ENCODE data around the gene HUNK. TPM values are rescaled to one million over a fixed set of nuclear protein-coding genes. Genes with fewer than 3 reads are reported as not detected.
A peak's percentile ranks its signal among the peaks of the same experiment; 100 is the strongest.

The HUNK gene
- total RNA-seq, 1 donor from 2014 or later = 29.1 TPM

- H3K36me3 Mint-ChIP-seq (ENCODE audit: low read depth) = peaks cover 20% of the 10 kb centered on the region
- no peak for TF ChIP-seq CTCF (conservative IDR thresholded peaks at IDR 0.05)
- H3K4me3 Mint-ChIP-seq = no peak overlapping the region
- H3K27ac Mint-ChIP-seq (ENCODE audit: unreplicated experiment) = peak overlapping the region; percentile 8
- DNase-seq (ENCODE audit: low read depth, low spot score) = no peak
- peaks cover 5% of the 10 kb centered on the region for H3K4me1 Mint-ChIP-seq
- no peaks in the 10 kb centered on the region for H3K27me3 Mint-ChIP-seq (ENCODE audit: low read depth)
- H3K9me3 Mint-ChIP-seq = no peaks in the 10 kb centered on the region
Observed at GRCh38 chr21:31972622-31973021, 99.8 kb downstream of the HUNK start.

DNA sequence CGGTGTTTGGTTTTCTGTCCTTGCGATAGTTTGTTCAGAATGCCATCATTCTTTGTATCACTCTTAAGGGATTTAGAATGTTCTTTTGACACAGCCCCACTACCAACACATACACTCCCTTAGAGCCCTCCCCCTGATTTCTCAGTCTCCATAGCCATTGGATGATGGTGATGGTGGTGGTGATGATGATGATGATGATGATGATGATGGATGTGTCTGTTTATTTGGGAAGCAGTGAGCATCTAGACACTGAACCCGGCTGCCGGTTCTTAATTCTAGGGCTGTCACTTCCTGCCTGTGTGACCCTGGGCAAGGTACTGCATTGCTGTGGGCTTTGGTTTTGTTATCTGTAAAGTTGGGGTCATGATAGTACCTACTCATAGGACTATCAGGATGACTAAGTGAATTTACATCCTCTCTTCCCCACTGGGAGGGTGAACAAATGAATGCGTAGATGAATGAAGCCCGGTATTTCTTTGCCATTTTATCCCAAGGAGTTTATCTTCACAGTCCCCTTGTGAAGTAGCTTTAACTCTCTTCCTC is 100.7 kb downstream of the HUNK start:
- H3K9me3 Mint-ChIP-seq = no peaks in the 10 kb centered on the region
- TF ChIP-seq CTCF (conservative IDR thresholded peaks at IDR 0.05) = no peak
- H3K4me1 Mint-ChIP-seq = peaks cover 4% of the 10 kb centered on the region
- H3K27ac Mint-ChIP-seq (ENCODE audit: unreplicated experiment) = peak overlapping the region; percentile 30
- DNase-seq (ENCODE audit: low read depth, low spot score) = no peak
- H3K36me3 Mint-ChIP-seq (ENCODE audit: low read depth) = peaks cover 23% of the 10 kb centered on the region
- no peaks in the 10 kb centered on the region for H3K27me3 Mint-ChIP-seq (ENCODE audit: low read depth)
- no peak overlapping the region for H3K4me3 Mint-ChIP-seq

- no peaks in the 10 kb centered on the region for H3K27me3 Mint-ChIP-seq (ENCODE audit: low read depth)
- H3K4me1 Mint-ChIP-seq = no peaks in the 10 kb centered on the region
- no peak overlapping the region for H3K27ac Mint-ChIP-seq (ENCODE audit: unreplicated experiment)
- H3K36me3 Mint-ChIP-seq (ENCODE audit: low read depth) = peaks cover 27% of the 10 kb centered on the region
- DNase-seq (ENCODE audit: low read depth, low spot score) = no peak
- TF ChIP-seq CTCF (conservative IDR thresholded peaks at IDR 0.05) = no peak
- H3K4me3 Mint-ChIP-seq = no peak overlapping the region
- H3K9me3 Mint-ChIP-seq = no peaks in the 10 kb centered on the region
Observed at GRCh38 chr21:31974454-31974985, 101.7 kb downstream of the HUNK start.

DNA sequence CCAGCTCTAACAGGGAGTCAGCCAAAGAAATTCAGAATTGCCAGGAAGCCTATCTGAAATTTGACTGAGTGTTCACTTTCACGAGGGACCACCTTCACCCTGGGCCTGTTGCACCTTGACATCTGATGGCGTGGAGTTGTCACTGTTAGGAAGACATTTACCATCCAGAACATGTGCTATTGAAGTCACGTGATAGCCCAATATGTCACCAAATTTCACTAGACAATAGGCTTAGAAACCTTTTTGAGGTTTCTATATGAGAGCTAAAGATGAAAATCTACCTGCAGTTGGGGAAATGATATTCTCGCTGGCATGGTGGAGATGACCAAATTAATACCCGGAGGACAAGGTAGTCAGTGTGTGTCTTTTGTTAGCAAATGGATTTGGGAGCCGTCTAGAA is 102.7 kb downstream of the HUNK start:
- Mint-ChIP-seq H3K9me3 (no peaks in the 10 kb centered on the region), H3K36me3 (ENCODE audit: low read depth) (peaks cover 29% of the 10 kb centered on the region), H3K4me1 (no peaks in the 10 kb centered on the region), H3K27me3 (ENCODE audit: low read depth) (no peaks in the 10 kb centered on the region), H3K4me3 (no peak overlapping the region), H3K27ac (ENCODE audit: unreplicated experiment) (no peak overlapping the region)
- no peak for DNase-seq (ENCODE audit: low read depth, low spot score)
- TF ChIP-seq CTCF (conservative IDR thresholded peaks at IDR 0.05) = no peak

- H3K9me3 Mint-ChIP-seq = peaks cover 3% of the 10 kb centered on the region
- H3K4me3 Mint-ChIP-seq = no peak overlapping the region
- no peak for TF ChIP-seq CTCF (conservative IDR thresholded peaks at IDR 0.05)
- H3K4me1 Mint-ChIP-seq = peaks cover 3% of the 10 kb centered on the region
- H3K27ac Mint-ChIP-seq (ENCODE audit: unreplicated experiment) = no peak overlapping the region
- DNase-seq (ENCODE audit: low read depth, low spot score) = no peak
- H3K27me3 Mint-ChIP-seq (ENCODE audit: low read depth) = no peaks in the 10 kb centered on the region
- H3K36me3 Mint-ChIP-seq (ENCODE audit: low read depth) = peaks cover 36% of the 10 kb centered on the region
Observed at GRCh38 chr21:31977816-31978215, 105.0 kb downstream of the HUNK start.
